Suprapubic skin (tissue), 4 donors: ENCODE measurements around the gene FHOD3.

Experiments used
- EP300 ChIP-seq: sonication (generic); formaldehyde crosslinking; IDR thresholded peaks from one replicate; pipeline ENCODE4 v1.6.1; 2017; ENCODE audit warnings: antibody characterized with exemption
- POLR2AphosphoS5 ChIP-seq, 3 donors: sonication (generic); formaldehyde crosslinking; IDR thresholded peaks; one replicate each; pipeline ENCODE4 v1.6.1; 2017; ENCODE audit warnings: antibody characterized with exemption in 3 of 3
- TF ChIP-seq, protein P1 (sequence below), 2 donors: fragments of 200-600 bp in 1 of 2; fragments of 450-650 bp in 1 of 2; sonication (generic) in 1 of 2; IDR thresholded peaks; one replicate each; pipeline ENCODE4 v1.5.1; 2016 to 2019; ENCODE audit warnings: antibody characterized with exemption in 2 of 2, mild to moderate bottlenecking in 1 of 2, moderate library complexity in 1 of 2

DNA sequence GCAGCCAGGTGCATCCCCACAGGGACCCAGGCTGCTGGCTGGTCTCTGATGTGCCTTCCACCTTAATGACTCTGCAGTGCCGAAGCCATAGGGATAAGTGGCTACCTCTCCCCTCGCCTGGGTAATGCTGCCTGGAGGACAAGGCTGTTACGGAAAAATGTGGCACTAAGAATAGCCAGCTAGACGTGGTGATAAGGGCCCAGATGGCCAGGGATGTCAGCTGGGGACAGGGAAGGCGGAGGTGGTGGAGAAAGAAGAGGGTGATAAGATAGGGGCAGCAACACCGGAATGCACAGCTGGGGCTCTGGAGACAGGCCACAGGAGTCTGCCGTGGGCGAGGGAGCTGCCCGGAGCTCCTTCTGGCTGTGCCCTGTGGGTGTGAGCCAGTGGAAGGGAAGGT lies 170.6 kb downstream of the FHOD3 start:
- TF ChIP-seq, protein P1, sequence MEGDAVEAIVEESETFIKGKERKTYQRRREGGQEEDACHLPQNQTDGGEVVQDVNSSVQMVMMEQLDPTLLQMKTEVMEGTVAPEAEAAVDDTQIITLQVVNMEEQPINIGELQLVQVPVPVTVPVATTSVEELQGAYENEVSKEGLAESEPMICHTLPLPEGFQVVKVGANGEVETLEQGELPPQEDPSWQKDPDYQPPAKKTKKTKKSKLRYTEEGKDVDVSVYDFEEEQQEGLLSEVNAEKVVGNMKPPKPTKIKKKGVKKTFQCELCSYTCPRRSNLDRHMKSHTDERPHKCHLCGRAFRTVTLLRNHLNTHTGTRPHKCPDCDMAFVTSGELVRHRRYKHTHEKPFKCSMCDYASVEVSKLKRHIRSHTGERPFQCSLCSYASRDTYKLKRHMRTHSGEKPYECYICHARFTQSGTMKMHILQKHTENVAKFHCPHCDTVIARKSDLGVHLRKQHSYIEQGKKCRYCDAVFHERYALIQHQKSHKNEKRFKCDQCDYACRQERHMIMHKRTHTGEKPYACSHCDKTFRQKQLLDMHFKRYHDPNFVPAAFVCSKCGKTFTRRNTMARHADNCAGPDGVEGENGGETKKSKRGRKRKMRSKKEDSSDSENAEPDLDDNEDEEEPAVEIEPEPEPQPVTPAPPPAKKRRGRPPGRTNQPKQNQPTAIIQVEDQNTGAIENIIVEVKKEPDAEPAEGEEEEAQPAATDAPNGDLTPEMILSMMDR (IDR thresholded peaks at IDR 0.05), result no peak
- TF ChIP-seq EP300 (no peak), POLR2AphosphoS5 (IDR thresholded peaks at IDR 0.05) (no peak)
